ENCODE measurements around the gene PPL. TPM values are rescaled to one million over a fixed set of nuclear protein-coding genes. Genes with fewer than 3 reads are reported as not detected.
A peak's percentile ranks its signal among the peaks of the same experiment; 100 is the strongest.

The PPL gene
- total RNA-seq, 4 donors from 2014 or later = 55.5 to 84.9 (median 72.0) TPM

GRCh38 chr16:4917117-4917516 lies 19.8 kb downstream of the PPL start:
- no peak for TF ChIP-seq CTCF (IDR thresholded peaks at IDR 0.05)
- TF ChIP-seq POLR2A (IDR thresholded peaks at IDR 0.05) = no peak

GRCh38 chr16:4915226-4915761 lies 21.7 kb downstream of the PPL start:
- no peak overlapping the region for H3K4me3 ChIP-seq (replicated peaks in 1 of 3)
- TF ChIP-seq CTCF (IDR thresholded peaks at IDR 0.05) = no peak
- TF ChIP-seq POLR2A (IDR thresholded peaks at IDR 0.05) = no peak
- no peak for DNase-seq
- H3K27ac ChIP-seq = peak overlapping the region in 2 of 3 donors; percentile 17 to 19
- H3K4me1 ChIP-seq = peaks cover 14 to 42% of the 10 kb centered on the region in 2 donors
- WGBS, 2 donors = 83 to 90% methylated on average over 10 to 11 of the region's 11 CpGs
- no peaks in the 10 kb centered on the region for H3K27me3 ChIP-seq
- no peaks in the 10 kb centered on the region for H3K36me3 ChIP-seq
- H3K9me3 ChIP-seq = no peaks in the 10 kb centered on the region
- intact Hi-C loops (cut with DNase I) = loop anchor here (2.0 kb wide), 1 partner anchor 36 kb away; no protein-coding TSS in a partner anchor

More at GRCh38 chr16:4917117-4917516, 19.8 kb downstream of the PPL start:
- Histone ChIP-seq H3K27ac (peak overlapping the region; percentile 16 to 92 (median 49)), H3K4me3 (replicated peaks in 1 of 3) (no peak overlapping the region), H3K27me3 (no peaks in the 10 kb centered on the region), H3K9me3 (no peaks in the 10 kb centered on the region), H3K4me1 (peaks cover 14 to 42% of the 10 kb centered on the region in 2 donors), H3K36me3 (no peaks in the 10 kb centered on the region)
- intact Hi-C loops (cut with DNase I) = no loop called here
- no peak for DNase-seq
- WGBS, 2 donors = 48 to 57% methylated on average over 4 of the region's 4 CpGs

- no peaks in the 10 kb centered on the region for H3K9me3 ChIP-seq
- no peaks in the 10 kb centered on the region for H3K36me3 ChIP-seq
- peaks cover 14 to 41% of the 10 kb centered on the region in 2 donors for H3K4me1 ChIP-seq
- TF ChIP-seq CTCF (IDR thresholded peaks at IDR 0.05) = no peak
- TF ChIP-seq POLR2A (IDR thresholded peaks at IDR 0.05) = no peak
- no peaks in the 10 kb centered on the region for H3K27me3 ChIP-seq
- WGBS, 2 donors = 93 to 95% methylated on average over 5 to 7 of the region's 7 CpGs
- no peak overlapping the region for H3K4me3 ChIP-seq (replicated peaks in 1 of 3)
- intact Hi-C loops (cut with DNase I) = loop anchor here (2.0 kb wide), 1 partner anchor 36 kb away; no protein-coding TSS in a partner anchor
- peak overlapping the region in 2 of 3 donors; percentile 17 to 19 for H3K27ac ChIP-seq
- DNase-seq = no peak
Observed at GRCh38 chr16:4914528-4915225, 22.3 kb downstream of the PPL start.

- Histone ChIP-seq H3K27ac (peak overlapping the region in 2 of 3 donors; percentile 65 to 69), H3K36me3 (no peaks in the 10 kb centered on the region), H3K4me1 (peaks cover 10 to 34% of the 10 kb centered on the region in 2 donors), H3K9me3 (no peaks in the 10 kb centered on the region), H3K27me3 (no peaks in the 10 kb centered on the region), H3K4me3 (replicated peaks in 1 of 3) (no peak overlapping the region)
- DNase-seq = no peak
- intact Hi-C loops (cut with DNase I) = loop anchor here (2.0 kb wide), 1 partner anchor 35 kb away; no protein-coding TSS in a partner anchor
- TF ChIP-seq CTCF (IDR thresholded peaks at IDR 0.05) (no peak), POLR2A (IDR thresholded peaks at IDR 0.05) (no peak)
- WGBS, 2 donors = 82 to 87% methylated on average over 14 to 15 of the region's 15 CpGs
Observed at GRCh38 chr16:4913774-4914525, 23.0 kb downstream of the PPL start.
